ENCODE results near the gene FGB. TPM values are rescaled to one million over a fixed set of nuclear protein-coding genes. Genes with fewer than 3 reads are reported as not detected.

FGB gene
- polyA plus RNA-seq, 2 of the 4 experiments (the other 2 are of a cell fraction), result 13.8 to 169 TPM

DNA sequence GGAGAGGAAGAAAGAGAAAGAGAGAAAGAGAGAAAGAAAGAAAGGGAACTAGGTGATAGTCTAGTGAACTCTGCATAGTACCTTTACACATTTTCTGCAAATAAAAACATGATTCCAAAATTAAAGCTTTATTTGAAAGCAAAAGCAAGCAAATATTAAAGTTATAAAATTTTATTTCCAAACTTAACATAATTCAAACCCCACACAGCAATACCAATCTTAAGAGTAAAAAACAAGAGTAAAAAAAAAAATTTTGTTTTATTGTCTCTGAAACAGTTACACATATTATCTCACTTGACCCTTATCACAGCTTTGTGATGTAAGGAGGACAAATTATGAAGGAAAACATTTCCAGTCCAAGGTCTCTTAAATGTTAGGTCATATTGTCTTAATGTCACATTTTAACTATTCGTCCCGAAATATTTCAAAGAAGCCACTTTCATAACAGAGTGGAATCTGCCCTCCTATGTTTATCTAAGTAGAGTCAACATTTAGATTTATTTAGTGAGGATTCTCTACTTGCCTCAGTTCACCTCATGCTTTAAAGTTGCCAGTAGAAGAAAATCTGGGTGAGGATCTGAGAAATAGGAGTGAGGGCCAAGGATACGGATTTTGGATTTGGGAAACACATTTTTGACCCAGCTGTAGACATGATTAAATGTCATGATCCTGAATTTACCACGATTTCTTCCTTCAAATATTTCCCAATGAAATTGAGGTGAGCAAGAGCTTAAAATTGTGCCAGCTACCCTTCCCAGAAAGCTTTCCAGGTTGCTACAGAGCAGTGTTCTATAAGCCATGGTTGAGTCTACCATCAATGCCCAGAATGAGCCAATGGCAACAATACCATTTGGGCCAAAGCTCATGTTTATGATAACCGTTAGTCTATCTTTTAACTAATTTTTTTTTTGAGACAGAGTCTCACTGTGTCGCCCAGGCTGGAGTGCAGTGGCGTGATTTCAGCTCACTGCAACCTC, 35.3 kb downstream of the FGB start (continued):
- TF ChIP-seq, protein P1, sequence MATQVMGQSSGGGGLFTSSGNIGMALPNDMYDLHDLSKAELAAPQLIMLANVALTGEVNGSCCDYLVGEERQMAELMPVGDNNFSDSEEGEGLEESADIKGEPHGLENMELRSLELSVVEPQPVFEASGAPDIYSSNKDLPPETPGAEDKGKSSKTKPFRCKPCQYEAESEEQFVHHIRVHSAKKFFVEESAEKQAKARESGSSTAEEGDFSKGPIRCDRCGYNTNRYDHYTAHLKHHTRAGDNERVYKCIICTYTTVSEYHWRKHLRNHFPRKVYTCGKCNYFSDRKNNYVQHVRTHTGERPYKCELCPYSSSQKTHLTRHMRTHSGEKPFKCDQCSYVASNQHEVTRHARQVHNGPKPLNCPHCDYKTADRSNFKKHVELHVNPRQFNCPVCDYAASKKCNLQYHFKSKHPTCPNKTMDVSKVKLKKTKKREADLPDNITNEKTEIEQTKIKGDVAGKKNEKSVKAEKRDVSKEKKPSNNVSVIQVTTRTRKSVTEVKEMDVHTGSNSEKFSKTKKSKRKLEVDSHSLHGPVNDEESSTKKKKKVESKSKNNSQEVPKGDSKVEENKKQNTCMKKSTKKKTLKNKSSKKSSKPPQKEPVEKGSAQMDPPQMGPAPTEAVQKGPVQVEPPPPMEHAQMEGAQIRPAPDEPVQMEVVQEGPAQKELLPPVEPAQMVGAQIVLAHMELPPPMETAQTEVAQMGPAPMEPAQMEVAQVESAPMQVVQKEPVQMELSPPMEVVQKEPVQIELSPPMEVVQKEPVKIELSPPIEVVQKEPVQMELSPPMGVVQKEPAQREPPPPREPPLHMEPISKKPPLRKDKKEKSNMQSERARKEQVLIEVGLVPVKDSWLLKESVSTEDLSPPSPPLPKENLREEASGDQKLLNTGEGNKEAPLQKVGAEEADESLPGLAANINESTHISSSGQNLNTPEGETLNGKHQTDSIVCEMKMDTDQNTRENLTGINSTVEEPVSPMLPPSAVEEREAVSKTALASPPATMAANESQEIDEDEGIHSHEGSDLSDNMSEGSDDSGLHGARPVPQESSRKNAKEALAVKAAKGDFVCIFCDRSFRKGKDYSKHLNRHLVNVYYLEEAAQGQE (IDR thresholded peaks at IDR 0.05), result no peak
- TF ChIP-seq, protein P2, sequence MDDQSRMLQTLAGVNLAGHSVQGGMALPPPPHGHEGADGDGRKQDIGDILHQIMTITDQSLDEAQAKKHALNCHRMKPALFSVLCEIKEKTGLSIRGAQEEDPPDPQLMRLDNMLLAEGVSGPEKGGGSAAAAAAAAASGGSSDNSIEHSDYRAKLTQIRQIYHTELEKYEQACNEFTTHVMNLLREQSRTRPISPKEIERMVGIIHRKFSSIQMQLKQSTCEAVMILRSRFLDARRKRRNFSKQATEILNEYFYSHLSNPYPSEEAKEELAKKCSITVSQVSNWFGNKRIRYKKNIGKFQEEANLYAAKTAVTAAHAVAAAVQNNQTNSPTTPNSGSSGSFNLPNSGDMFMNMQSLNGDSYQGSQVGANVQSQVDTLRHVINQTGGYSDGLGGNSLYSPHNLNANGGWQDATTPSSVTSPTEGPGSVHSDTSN (IDR thresholded peaks at IDR 0.05), result no peak
- TF ChIP-seq MYC (IDR thresholded peaks at IDR 0.05; ENCODE audit: borderline replicate concordance, low read length) (no peak), KDM5A (IDR thresholded peaks at IDR 0.05) (no peak), RCOR1 (IDR thresholded peaks at IDR 0.05; ENCODE audit: low read depth, low read length) (no peak), TP53 (CRISPR knock-in tag; IDR thresholded peaks at IDR 0.05) (no peak), POLR2A (IDR thresholded peaks at IDR 0.05; ENCODE audit: low read length) (no peak), RFX5 (IDR thresholded peaks at IDR 0.05) (no peak), EHF (CRISPR knock-in tag; IDR thresholded peaks at IDR 0.05) (no peak), CHD4 (IDR thresholded peaks at IDR 0.05; ENCODE audit: borderline replicate concordance) (no peak), SMC3 (IDR thresholded peaks at IDR 0.05) (peak; percentile 37; the same call in 2 of the 3 replicates), NR3C1 (IDR thresholded peaks at IDR 0.05) (no peak)

DNA sequence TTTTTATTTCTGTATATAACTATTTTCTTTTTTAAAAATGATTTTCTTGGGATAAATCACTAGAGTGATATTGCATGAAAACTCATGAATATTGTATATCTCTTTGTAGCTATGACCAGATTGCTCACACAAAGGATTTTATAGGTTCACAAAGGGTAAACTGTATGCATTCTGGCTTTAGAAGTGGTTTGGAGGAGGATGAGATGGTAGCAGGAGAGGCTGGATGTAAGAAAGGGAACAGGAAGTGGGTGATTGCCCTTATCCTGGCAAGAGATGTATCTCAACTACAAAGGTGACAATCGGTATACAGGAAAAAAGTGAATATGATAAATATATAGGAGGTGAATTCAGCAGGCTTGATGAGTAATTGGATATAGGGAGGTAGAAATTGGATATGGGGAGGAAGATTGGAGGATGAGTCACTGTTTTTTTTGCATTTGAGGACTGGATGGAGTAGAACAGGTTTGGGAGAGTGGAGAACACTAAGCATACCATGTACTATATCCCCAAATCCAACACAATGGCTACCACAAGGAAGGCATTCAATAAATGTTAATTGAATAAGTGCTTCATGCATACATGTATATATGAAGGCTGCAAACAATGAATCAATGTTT, 39.7 kb downstream of the FGB start:
- Histone ChIP-seq H3K4me1 (peaks cover 17% of the 10 kb centered on the region), H3K4me2 (no peak overlapping the region), H3K9me3 (no peaks in the 10 kb centered on the region), H3K27ac (no peak overlapping the region), H3K4me3 (no peak overlapping the region)
- ATAC-seq (no peak), FAIRE-seq (no peak), DNase-seq (ENCODE audit: low read depth in 1 of 2, low spot score in 1 of 2) (no peak)
- TF ChIP-seq RCOR1 (IDR thresholded peaks at IDR 0.05; ENCODE audit: low read depth, low read length) (no peak), TP53 (CRISPR knock-in tag; IDR thresholded peaks at IDR 0.05) (no peak), ZSCAN20 (CRISPR knock-in tag; IDR thresholded peaks at IDR 0.05) (no peak), CHD4 (IDR thresholded peaks at IDR 0.05; ENCODE audit: borderline replicate concordance) (no peak), FOSL2 (IDR thresholded peaks at IDR 0.05) (no peak), FOSL2 (CRISPR knock-in tag; IDR thresholded peaks at IDR 0.05) (0 out of 2 replicates have a peak, but pooled peaks have one; percentile 10)
- TF ChIP-seq, protein P1 (IDR thresholded peaks at IDR 0.05), result no peak
- WGBS (ENCODE audit: missing lambda C conversion rate), result 32% methylated on average over 1 of the region's 1 CpG
- POLR2A ChIA-PET, result no interaction called here
- CTCF ChIA-PET, result interaction anchor here (1.6 kb wide), 1 partner anchor 203 kb away, joined by 4 read pairs; no protein-coding TSS in a partner anchor

Measured in A549 (cell line).